GM10266 (cell line): ENCODE results near the gene AKR7A2.
A peak's percentile ranks its signal among the peaks of the same experiment; 100 is the strongest.
"Not testable (repeated sequence)": the region's sequence is repeated elsewhere in the genome, so short reads cannot be mapped to it uniquely, and the experiment has no call there.

Experiments
- DNase-seq: peaks from one replicate; pipeline ENCODE4 v3.0.0; 2012; ENCODE audit errors: extremely low spot score
- TF ChIP-seq, protein P1 (sequence below): IDR thresholded peaks from 2 replicates; pipeline ENCODE4 v1.5.1; 2012; ENCODE audit warnings: mild to moderate bottlenecking, low read depth; ENCODE audit not compliant: control insufficient read depth, insufficient read depth; ENCODE audit errors: missing control alignments

The AKR7A2 gene

DNA sequence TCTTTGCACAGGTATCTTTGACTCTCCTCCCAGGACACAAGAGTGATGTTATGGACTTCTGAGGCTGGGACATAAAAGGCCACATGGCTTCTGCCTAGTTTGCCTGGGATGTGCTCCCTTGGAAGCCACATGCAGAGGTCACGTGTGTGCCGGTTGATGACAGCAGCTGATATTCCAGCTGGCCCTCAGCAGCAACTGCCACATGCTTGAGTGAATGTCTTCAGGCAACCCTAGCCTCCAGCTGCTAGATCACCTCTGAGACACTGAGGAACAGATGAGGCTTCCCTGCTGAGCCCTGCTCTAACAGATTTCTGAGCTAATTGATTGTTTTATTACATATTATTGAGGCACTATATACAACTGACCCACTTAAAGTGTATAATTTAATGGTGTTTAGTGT lies 11.7 kb downstream of the AKR7A2 start:
- no peak for DNase-seq
- TF ChIP-seq, protein P1, sequence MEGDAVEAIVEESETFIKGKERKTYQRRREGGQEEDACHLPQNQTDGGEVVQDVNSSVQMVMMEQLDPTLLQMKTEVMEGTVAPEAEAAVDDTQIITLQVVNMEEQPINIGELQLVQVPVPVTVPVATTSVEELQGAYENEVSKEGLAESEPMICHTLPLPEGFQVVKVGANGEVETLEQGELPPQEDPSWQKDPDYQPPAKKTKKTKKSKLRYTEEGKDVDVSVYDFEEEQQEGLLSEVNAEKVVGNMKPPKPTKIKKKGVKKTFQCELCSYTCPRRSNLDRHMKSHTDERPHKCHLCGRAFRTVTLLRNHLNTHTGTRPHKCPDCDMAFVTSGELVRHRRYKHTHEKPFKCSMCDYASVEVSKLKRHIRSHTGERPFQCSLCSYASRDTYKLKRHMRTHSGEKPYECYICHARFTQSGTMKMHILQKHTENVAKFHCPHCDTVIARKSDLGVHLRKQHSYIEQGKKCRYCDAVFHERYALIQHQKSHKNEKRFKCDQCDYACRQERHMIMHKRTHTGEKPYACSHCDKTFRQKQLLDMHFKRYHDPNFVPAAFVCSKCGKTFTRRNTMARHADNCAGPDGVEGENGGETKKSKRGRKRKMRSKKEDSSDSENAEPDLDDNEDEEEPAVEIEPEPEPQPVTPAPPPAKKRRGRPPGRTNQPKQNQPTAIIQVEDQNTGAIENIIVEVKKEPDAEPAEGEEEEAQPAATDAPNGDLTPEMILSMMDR = no peak

DNA sequence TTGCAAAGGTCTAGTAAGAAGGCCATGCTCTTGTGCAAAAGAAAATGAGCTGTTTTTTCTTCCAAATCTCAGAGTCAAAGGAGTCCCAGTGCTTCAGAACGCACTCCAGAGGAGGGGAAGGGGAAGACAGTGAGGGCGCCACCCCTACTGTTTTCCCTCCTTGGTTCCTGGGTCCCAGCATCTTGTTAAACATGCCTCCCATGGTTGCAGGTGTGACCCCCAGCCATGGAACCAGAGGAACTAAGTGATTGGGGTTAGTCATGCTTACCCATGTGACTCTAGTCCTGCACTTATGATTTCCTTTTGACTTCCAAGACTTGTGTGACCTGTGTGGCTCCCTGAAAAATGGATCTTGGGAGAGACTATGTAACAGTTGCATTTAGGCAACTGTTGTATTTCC lies 17.3 kb downstream of the AKR7A2 start:
- TF ChIP-seq, protein P1 = no peak
- DNase-seq = no peak

DNA sequence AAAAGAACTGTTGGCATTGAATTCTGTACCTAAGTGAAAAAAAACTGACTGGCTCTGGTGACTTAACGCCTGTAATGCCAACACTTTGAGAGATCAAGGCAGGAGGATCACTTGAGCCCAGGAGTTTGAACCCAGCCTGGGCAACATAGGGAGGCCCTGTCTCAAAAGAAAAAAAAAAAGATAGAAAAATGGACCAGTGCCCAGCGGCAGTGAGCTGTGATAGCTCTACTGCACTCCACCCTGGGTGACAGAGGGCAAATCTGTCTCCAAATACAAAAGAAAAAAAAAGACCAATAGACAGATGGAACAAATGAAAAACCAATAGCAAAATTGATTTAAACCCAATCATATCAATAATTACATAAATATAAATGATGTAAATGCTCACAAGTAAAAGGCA lies 22.7 kb downstream of the AKR7A2 start:
- no peak for DNase-seq
- TF ChIP-seq, protein P1 = no peak

DNA sequence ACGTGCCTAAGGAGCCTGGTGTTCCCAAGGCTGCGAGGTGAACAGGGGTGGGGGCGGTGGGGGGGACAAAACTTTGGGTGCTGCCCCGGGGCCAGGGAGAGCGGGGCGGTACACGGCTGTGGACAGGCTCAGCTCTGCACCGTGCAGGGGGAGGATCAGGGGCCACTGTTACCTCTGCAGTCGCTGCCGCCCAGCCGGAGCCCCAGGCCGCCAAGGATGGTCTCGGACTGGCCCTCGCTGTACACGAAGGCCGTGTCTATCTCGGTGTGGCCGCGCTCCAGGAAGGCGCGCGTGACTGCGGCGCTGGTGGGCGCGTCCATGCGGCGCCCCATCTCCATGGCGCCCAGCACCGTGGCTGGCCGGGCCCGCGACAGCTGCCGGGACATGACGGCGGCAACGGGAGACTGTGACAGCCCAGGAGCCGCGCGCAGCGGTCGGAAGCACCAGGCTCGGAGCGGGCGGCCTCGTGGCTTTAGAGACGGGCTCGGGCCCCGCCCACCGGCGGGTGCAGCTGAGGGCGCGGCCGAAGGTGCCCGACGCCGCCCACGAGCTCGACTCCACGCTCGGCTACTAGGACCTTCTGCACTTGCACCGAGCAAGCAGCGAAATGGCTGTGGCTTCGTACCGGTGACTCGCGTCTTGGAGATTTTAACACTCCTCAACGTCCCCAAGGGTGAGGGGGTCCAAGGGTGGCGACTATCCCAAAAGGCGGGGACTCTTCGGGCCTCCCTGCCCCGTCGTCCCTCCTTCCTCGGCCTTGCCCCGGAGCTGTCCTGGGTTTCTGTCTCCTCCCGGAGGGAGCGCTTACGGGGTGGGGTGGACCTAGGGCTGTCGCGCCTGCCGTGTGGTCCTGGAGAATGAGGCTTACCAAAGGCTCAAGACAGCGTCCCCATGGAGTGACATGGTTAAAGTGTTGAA lies 23.4 kb downstream of the AKR7A2 start, which contains the start of gene AKR7A3:
TSS of gene AKR7A3 (minus strand) at position 447 of the 918 bp plus-strand sequence. CDS start at position 386, 61 bp downstream.
- DNase-seq = peak; percentile 51

DNA sequence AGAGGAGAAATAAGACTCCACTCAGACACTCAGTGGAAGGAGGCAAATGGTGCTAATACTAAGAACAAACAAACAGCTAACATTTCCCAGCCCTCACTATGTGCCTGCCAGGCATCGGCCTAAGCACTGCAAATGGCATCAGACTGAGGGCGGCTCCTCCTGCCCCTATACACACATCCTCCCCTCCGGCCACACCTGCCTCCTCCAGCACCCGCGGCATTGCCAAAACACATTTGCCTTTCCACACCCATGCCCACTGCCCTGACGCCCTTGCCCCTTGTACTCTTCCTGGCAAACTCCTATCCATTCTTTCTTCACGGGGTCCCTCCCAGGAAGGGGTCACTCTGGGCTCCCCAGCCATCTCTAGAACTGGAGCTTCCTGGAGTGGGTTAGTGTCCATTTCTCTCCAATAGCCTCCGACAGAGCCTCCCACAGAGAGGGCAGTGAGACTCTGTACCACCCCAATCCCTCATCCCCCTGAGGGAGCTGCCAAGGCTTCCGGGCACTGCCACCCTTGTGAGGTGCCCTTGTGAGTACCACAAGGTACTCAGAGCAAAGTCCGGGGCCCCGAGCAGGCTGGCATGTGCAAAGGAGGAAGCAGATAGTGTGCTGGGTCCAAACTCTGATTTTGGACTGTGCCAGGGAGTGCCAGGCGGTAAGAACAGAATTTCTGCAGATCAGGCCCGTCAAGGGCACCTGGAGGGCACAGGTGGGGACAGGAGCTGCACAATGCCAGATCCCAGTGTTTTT lies 24.3 kb downstream of the AKR7A2 start:
- no peak for DNase-seq
- TF ChIP-seq, protein P1 = no peak

DNA sequence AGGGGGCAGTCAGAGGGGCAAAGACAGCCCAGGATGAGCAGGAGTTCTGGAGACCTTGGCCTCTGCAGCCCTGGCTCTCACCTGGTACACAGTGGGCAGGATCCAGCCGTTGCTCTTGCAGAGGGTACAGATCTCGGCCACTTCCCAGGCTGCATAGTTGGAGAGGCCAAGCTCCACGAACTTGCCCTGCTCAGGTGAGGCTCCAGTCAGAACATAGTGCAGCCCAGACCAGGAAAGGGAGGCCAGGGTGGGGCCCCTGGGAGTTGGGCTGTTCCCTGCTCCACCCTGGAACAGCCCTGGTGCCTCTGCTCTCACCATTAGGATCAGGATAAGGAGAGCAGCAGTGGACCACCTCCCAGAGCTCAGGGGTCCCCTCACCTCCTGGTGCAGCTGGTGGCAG lies 26.1 kb downstream of the AKR7A2 start:
- not testable (repeated sequence) for DNase-seq

DNA sequence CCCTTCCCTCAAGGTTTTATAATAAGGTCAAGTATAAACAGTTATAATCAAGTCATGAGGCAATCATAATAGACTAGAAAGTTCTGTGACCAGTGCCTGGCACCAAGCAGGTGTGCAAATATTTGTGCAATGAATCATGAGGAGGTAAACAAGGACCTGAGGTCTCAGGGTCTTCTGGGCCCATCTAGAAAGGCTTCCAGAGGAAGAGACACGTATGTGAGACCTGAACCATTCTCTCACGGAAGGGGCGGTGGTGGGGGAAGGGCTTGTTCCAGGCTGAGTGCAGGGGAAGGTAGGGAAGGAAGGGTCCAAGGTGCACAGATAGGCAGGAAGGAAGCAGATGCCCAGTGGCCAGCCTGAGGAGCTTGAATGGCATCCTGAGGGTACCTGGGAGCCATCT lies 26.6 kb downstream of the AKR7A2 start:
- DNase-seq = not testable (repeated sequence)

DNA sequence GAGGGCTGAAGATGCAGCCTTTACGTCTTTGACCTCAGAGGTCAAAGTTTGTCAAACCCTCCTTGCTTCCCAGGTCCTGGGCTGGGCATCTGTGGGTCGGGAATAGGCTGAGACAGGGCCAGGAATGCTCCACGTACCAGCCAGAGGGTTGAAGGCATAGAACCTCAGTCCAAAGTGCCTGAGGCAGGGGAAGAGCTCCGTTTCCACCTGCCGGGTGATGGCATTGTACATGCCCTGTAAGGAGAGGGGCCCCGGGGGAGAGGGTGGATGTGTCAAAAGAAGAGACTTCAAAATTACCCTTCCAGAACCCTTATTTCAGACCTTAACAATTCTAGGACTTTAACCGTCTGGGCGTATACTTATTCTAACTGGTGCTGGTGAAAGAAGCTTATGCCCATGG lies 27.1 kb downstream of the AKR7A2 start:
- DNase-seq = no peak
- TF ChIP-seq, protein P1 = no peak
